Body of pancreas (tissue), 4 donors: Measurements from ENCODE around the gene PCBP3. TPM values are rescaled to one million over a fixed set of nuclear protein-coding genes. Genes with fewer than 3 reads are reported as not detected.

ENCODE experiments used
- ATAC-seq: fragments of 150-250 bp; one replicate; pipeline ENCODE4 v1.9.1; 2016
- DNase-seq, 4 donors: peaks; one replicate each; pipeline ENCODE4 v3.0.0-alpha.2; 2019
- H3K27ac ChIP-seq, 4 donors: fragments of 200-600 bp; sonication (generic); 1 replicate in 3 of 4; 2 replicates in 1 of 4; pipeline versions ENCODE4 v1.5.1 to v1.6.1; 2016 to 2019; ENCODE audit warnings: mild to moderate bottlenecking in 1 of 4, mixed read lengths in 1 of 4, moderate library complexity in 1 of 4
- H3K27me3 ChIP-seq, 2 donors: fragments of 200-600 bp; sonication (generic); one replicate each; pipeline ENCODE4 v1.6.0; 2016; ENCODE audit warnings: mild to moderate bottlenecking in 1 of 2
- H3K36me3 ChIP-seq, 2 donors: fragments of 200-600 bp; sonication (generic); replicated peaks in 1 of 2; 2 replicates each; pipeline ENCODE4 v1.5.1; 2016; ENCODE audit warnings: low read depth in 2 of 2; ENCODE audit not compliant: insufficient read depth in 1 of 2
- H3K4me1 ChIP-seq: fragments of 200-600 bp; sonication (generic); one replicate; pipeline ENCODE4 v1.6.0; 2016
- H3K4me3 ChIP-seq, 2 donors: fragments of 200-600 bp; sonication (generic); 1 replicate in 1 of 2; 2 replicates in 1 of 2; pipeline ENCODE4 v1.5.1; 2016 to 2019
- H3K9me3 ChIP-seq, 3 donors: fragments of 200-600 bp; sonication (generic); 1 replicate in 2 of 3; 2 replicates in 1 of 3; pipeline ENCODE4 v1.5.1; 2016
- POLR2A ChIP-seq, 3 donors: fragments of 450-650 bp; IDR thresholded peaks; one replicate each; pipeline ENCODE4 v1.6.1; 2016; ENCODE audit warnings: antibody characterized with exemption in 3 of 3, mild to moderate bottlenecking in 2 of 3
- WGBS, 2 donors: methylation state at CpG; one replicate each; pipeline ENCODE4 v1.1.5; 2017; 5-methylcytosine and 5-hydroxymethylcytosine counted together
- intact Hi-C: fragments of 100-400 bp; cut with DNase I; formaldehyde crosslinking; loops from one replicate; pipeline ENCODE4 v1.15.1; 2023
- total RNA-seq, 2 donors: library from RNA; depleted of rRNA; stranded (reverse); fragments of >200 nt; gene quantifications; one replicate each; pipeline ENCODE4 v1.1.0, GENCODE V29; 2016
- TF ChIP-seq, protein P1 (sequence below), 7 experiments: fragments of 450-650 bp in 4 of 7; fragments of 200-600 bp in 3 of 7; sonication (generic) in 3 of 7; IDR thresholded peaks; one replicate each; pipeline ENCODE4 v1.5.1; 2016 to 2019; ENCODE audit warnings: antibody characterized with exemption in 7 of 7

PCBP3 gene
- total RNA-seq, 2 donors from 2014 or later: 1.3 to 4.6 TPM

DNA sequence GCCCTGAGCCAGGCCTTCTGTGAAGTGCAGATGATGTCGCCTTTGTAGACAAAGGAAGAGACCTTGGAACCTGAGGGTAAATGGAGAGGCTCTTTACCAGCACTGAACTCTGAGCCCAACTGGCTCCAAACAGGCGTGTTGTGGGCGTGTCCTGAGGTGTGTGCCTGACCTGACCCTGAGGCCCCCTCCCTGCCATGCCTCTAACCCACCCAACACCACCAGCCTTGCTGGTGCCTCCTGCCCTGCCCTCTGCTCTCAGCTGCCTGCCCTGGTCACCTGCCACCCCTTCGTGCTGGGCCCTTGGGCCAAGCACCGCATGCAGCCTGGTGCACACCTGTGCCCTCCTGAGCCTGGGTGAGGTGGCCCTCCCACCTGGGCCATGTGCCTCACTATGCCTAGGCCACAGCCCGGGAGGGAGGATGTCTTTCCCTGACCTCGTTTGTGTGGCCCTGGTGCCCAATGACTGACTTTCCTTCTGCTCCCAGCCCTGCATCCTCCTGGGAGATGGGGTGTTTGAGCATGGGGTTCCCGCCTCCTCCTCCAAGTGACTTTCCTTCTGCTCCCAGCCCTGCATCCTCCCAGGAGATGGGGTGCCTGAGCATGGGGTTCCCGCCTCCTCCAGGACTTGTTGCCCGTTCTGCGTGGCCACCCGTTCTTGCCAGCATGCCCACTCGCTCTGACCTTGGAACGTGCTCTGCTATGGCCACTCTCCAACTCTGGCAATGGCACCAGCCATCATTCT lies 157.0 kb downstream of the PCBP3 start:
- Histone ChIP-seq H3K36me3 (no peaks in the 10 kb centered on the region), H3K27ac (no peak overlapping the region), H3K4me1 (no peaks in the 10 kb centered on the region), H3K27me3 (no peaks in the 10 kb centered on the region), H3K4me3 (no peak overlapping the region), H3K9me3 (no peaks in the 10 kb centered on the region)
- intact Hi-C loops: no loop called here
- TF ChIP-seq, protein P1, sequence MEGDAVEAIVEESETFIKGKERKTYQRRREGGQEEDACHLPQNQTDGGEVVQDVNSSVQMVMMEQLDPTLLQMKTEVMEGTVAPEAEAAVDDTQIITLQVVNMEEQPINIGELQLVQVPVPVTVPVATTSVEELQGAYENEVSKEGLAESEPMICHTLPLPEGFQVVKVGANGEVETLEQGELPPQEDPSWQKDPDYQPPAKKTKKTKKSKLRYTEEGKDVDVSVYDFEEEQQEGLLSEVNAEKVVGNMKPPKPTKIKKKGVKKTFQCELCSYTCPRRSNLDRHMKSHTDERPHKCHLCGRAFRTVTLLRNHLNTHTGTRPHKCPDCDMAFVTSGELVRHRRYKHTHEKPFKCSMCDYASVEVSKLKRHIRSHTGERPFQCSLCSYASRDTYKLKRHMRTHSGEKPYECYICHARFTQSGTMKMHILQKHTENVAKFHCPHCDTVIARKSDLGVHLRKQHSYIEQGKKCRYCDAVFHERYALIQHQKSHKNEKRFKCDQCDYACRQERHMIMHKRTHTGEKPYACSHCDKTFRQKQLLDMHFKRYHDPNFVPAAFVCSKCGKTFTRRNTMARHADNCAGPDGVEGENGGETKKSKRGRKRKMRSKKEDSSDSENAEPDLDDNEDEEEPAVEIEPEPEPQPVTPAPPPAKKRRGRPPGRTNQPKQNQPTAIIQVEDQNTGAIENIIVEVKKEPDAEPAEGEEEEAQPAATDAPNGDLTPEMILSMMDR (IDR thresholded peaks at IDR 0.05): no peak
- no peak for TF ChIP-seq POLR2A (IDR thresholded peaks at IDR 0.05)
- DNase-seq (no peak), ATAC-seq (no peak)
- WGBS, 2 donors: 52 to 66% methylated on average over 11 to 14 of the region's 14 CpGs

DNA sequence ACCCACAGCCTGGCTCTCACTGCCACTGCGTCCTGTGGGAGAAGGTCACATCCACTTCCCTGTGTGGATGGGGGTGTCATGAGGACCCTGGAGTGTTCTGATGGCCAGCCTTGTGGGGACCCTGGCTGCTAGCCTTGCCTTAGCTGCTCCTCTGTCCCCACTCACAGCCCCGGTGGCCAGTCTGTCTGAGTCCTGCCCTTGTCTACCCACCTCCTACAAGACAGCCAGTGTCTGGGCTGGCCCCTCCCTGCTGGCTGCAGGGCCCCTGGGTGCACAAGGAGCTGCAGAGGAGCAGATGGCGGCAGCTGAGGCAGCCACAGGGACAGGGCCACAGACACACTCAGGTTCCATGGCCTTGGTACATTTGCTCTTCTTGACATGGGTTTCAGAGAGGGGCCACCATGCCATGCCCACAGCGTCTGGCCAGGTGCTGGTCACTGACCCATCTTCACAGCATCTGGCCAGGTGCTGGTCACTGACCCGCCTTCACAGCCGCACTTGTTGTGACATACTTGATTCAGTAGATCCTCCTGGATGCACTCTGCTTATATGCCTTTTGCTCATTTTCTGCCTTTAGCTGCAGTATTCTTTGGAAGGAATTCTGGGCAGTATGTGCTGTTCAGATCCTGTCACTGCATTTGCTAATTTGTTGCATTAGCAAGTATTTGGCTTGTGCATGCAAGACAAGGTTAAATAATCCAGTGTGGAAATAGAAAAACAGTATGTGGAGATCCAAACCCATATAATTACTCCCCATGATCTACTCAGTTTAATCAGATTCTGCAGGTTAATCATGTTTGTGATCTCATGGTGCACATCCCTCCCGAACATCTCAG lies 157.8 kb downstream of the PCBP3 start:
- H3K9me3 ChIP-seq: no peaks in the 10 kb centered on the region
- no peaks in the 10 kb centered on the region for H3K36me3 ChIP-seq
- H3K4me1 ChIP-seq: no peaks in the 10 kb centered on the region
- TF ChIP-seq, protein P1 (IDR thresholded peaks at IDR 0.05): no peak
- no peak for TF ChIP-seq POLR2A (IDR thresholded peaks at IDR 0.05)
- 81 to 86% methylated on average over 5 to 7 of the region's 7 CpGs for WGBS, 2 donors
- DNase-seq (no peak), ATAC-seq (no peak)
- H3K27ac ChIP-seq: no peak overlapping the region
- intact Hi-C loops: no loop called here
- no peaks in the 10 kb centered on the region for H3K27me3 ChIP-seq
- H3K4me3 ChIP-seq: no peak overlapping the region

DNA sequence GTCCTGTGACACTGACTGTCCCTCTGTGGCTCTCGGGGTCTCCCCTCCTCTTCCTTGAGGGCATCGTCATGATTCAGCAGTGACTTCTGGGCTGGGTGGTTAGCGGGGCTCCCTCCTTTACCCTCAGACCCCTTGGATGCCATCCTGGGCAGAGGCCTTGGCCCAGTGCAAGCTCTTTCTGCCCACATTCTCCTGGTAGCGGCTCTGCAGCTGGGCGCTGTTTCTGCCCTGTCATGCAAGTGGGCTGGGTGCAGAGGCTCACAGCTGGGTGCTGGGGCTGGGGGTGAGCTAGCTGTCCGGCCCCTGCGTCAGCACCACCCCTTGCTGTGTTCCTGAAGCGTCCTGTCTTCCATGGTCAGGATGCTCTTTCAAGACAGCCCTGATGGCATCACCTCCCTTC lies 158.5 kb downstream of the PCBP3 start:
- H3K9me3 ChIP-seq: no peaks in the 10 kb centered on the region
- WGBS, 2 donors: 79 to 81% methylated on average over 6 to 8 of the region's 8 CpGs

DNA sequence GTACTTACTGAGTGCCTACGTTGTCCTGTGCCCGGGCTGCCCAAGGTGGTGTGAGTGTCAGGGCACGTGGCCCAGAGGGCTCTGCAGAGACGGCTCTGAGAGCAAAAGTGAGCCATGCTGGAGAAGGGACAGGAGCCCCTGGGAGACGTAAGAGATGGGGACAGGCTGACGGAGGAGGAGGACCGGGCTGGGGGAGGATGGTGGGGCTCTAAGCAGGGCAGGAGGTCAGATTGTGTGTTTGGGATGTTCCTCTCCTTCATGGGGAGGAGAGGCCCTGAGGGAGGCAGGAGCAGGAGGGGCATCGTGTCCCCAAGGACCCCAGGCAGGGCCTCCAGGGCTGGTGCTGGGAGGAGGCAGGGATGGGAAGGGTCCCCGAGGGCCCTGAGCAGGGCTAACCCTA lies 158.9 kb downstream of the PCBP3 start:
- ATAC-seq (no peak), DNase-seq (no peak)
- H3K4me1 ChIP-seq: no peaks in the 10 kb centered on the region
- H3K36me3 ChIP-seq: no peaks in the 10 kb centered on the region
- H3K4me3 ChIP-seq: no peak overlapping the region
- TF ChIP-seq, protein P1 (IDR thresholded peaks at IDR 0.05): no peak
- no peak for TF ChIP-seq POLR2A (IDR thresholded peaks at IDR 0.05)
- intact Hi-C loops: no loop called here
- H3K9me3 ChIP-seq: no peaks in the 10 kb centered on the region
- no peaks in the 10 kb centered on the region for H3K27me3 ChIP-seq
- WGBS, 2 donors: 57 to 61% methylated on average over 9 of the region's 9 CpGs
- no peak overlapping the region for H3K27ac ChIP-seq

More for the DNA sequence above, 158.5 kb downstream of the PCBP3 start:
- no peak for DNase-seq
- Histone ChIP-seq H3K36me3 (no peaks in the 10 kb centered on the region), H3K27me3 (no peaks in the 10 kb centered on the region), H3K4me1 (no peaks in the 10 kb centered on the region), H3K27ac (no peak overlapping the region), H3K4me3 (no peak overlapping the region)
- TF ChIP-seq, protein P1 (IDR thresholded peaks at IDR 0.05): no peak
- no peak for TF ChIP-seq POLR2A (IDR thresholded peaks at IDR 0.05)
- no peak for ATAC-seq
- intact Hi-C loops: no loop called here
